Mesendoderm (in vitro differentiated cells): ENCODE results near the gene STAT6.
A peak's percentile ranks its signal among the peaks of the same experiment; 100 is the strongest.
"Not testable (repeated sequence)": the region's sequence is repeated elsewhere in the genome, so short reads cannot be mapped to it uniquely, and the experiment has no call there.

Experiments used
- DNase-seq: peaks from one replicate; pipeline ENCODE4 v3.0.0; 2013
- H2AK5ac ChIP-seq: 2 replicates; pipeline ENCODE4 v1.6.1; 2013; ENCODE audit warnings: low read length, inconsistent platforms
- H2BK120ac ChIP-seq: 2 replicates; pipeline ENCODE4 v1.6.1; 2013; ENCODE audit warnings: low read depth, mild to moderate bottlenecking, low read length, moderate library complexity, mixed read lengths
- H2BK15ac ChIP-seq: replicated peaks from 2 replicates; pipeline ENCODE4 v1.6.1; 2013; ENCODE audit warnings: low read depth, mild to moderate bottlenecking, moderate library complexity
- H2BK5ac ChIP-seq: 2 replicates; pipeline ENCODE4 v1.6.1; 2013; ENCODE audit warnings: low read length, inconsistent platforms
- H3K18ac ChIP-seq: 2 replicates; pipeline ENCODE4 v1.6.1; 2013; ENCODE audit warnings: mild to moderate bottlenecking, low read length, mixed read lengths
- H3K23ac ChIP-seq: one replicate; pipeline ENCODE4 v1.6.1; 2013; ENCODE audit warnings: low read length
- H3K27ac ChIP-seq: 2 replicates; pipeline ENCODE4 v1.5.1; 2013; ENCODE audit warnings: low read depth, mild to moderate bottlenecking, inconsistent platforms, low read length, moderate library complexity
- H3K27me3 ChIP-seq: 2 replicates; pipeline ENCODE4 v1.6.1; 2013; ENCODE audit warnings: low read length, control low read depth, mild to moderate bottlenecking, inconsistent platforms; ENCODE audit not compliant: insufficient read depth, poor library complexity
- H3K36me3 ChIP-seq: 2 replicates; pipeline ENCODE4 v1.6.1; 2013; ENCODE audit warnings: low read length, inconsistent platforms; ENCODE audit not compliant: control insufficient read depth, insufficient read depth
- H3K4ac ChIP-seq: one replicate; pipeline ENCODE4 v1.6.1; 2013; ENCODE audit warnings: low read depth, mild to moderate bottlenecking, low read length, moderate library complexity
- H3K4me1 ChIP-seq: 2 replicates; pipeline ENCODE4 v1.6.1; 2013; ENCODE audit warnings: low read depth, low read length, inconsistent platforms; ENCODE audit not compliant: control insufficient read depth
- H3K4me2 ChIP-seq: 2 replicates; pipeline ENCODE4 v1.6.1; 2013; ENCODE audit warnings: low read length
- H3K4me3 ChIP-seq: 2 replicates; pipeline ENCODE4 v1.5.1; 2013; ENCODE audit warnings: mild to moderate bottlenecking, low read length
- H3K56ac ChIP-seq: one replicate; pipeline ENCODE4 v1.6.1; 2013; ENCODE audit warnings: low read length
- H3K79me1 ChIP-seq: 2 replicates; pipeline ENCODE4 v1.6.1; 2013; ENCODE audit warnings: low read length, inconsistent platforms
- H3K79me2 ChIP-seq: 2 replicates; pipeline ENCODE4 v1.6.1; 2013; ENCODE audit warnings: mild to moderate bottlenecking, low read length; ENCODE audit not compliant: control insufficient read depth, insufficient read depth
- H3K9ac ChIP-seq: 2 replicates; pipeline ENCODE4 v1.6.1; 2013; ENCODE audit warnings: low read length, inconsistent platforms
- H4K5ac ChIP-seq: one replicate; pipeline ENCODE4 v1.6.1; 2013; ENCODE audit warnings: low read length
- H4K8ac ChIP-seq: one replicate; pipeline ENCODE4 v1.6.1; 2013; ENCODE audit warnings: low read depth, mild to moderate bottlenecking, control low read depth, low read length, moderate library complexity
- WGBS: extraction: QIAGEN DNeasy Blood & Tissue Kit; methylation state at CpG from one replicate; pipeline ENCODE4 v1.1.7; 2013; ENCODE audit warnings: low lambda C conversion rate, missing lambda C conversion rate; ENCODE audit not compliant: insufficient coverage; ENCODE audit errors: extremely low coverage; 5-methylcytosine and 5-hydroxymethylcytosine counted together

STAT6 gene

GRCh38 chr12:57126561-57126960 is 15.4 kb upstream of the STAT6 start:
- H2AK5ac ChIP-seq: no peak overlapping the region
- no peak overlapping the region for H3K27ac ChIP-seq
- no peak overlapping the region for H3K23ac ChIP-seq
- H2BK120ac ChIP-seq: no peak overlapping the region
- peaks cover 6% of the 10 kb centered on the region for H3K79me1 ChIP-seq
- no peak overlapping the region for H3K4me3 ChIP-seq
- no peak overlapping the region for H2BK5ac ChIP-seq
- H4K8ac ChIP-seq: no peak overlapping the region
- no peak overlapping the region for H3K18ac ChIP-seq
- H3K79me2 ChIP-seq: peaks cover 24% of the 10 kb centered on the region
- no peak overlapping the region for H2BK15ac ChIP-seq
- no peak overlapping the region for H4K5ac ChIP-seq
- no peak for DNase-seq
- H3K4me1 ChIP-seq: peaks cover 5% of the 10 kb centered on the region
- no peaks in the 10 kb centered on the region for H3K27me3 ChIP-seq
- no peak overlapping the region for H3K4ac ChIP-seq
- H3K56ac ChIP-seq: no peak overlapping the region
- no peaks in the 10 kb centered on the region for H3K36me3 ChIP-seq
- H3K4me2 ChIP-seq: no peak overlapping the region
- WGBS: no CpG with 5 or more reads among the region's 7 CpGs
- no peak overlapping the region for H3K9ac ChIP-seq

- Histone ChIP-seq H3K4ac (no peak overlapping the region), H3K18ac (no peak overlapping the region), H3K4me2 (no peak overlapping the region), H2BK15ac (no peak overlapping the region), H2BK5ac (no peak overlapping the region), H3K27me3 (no peaks in the 10 kb centered on the region), H3K79me2 (peaks cover 19% of the 10 kb centered on the region), H3K36me3 (no peaks in the 10 kb centered on the region), H4K8ac (no peak overlapping the region), H2BK120ac (no peak overlapping the region), H3K23ac (no peak overlapping the region), H3K9ac (no peak overlapping the region), H2AK5ac (no peak overlapping the region), H3K4me3 (no peak overlapping the region), H3K56ac (no peak overlapping the region), H3K4me1 (peaks cover 5% of the 10 kb centered on the region), H3K79me1 (peaks cover 4% of the 10 kb centered on the region), H4K5ac (no peak overlapping the region), H3K27ac (no peak overlapping the region)
- WGBS: no CpG with 5 or more reads among the region's 11 CpGs
- no peak for DNase-seq
Observed at GRCh38 chr12:57126061-57126460, 14.9 kb upstream of the STAT6 start.

GRCh38 chr12:57124261-57124877 is 13.2 kb upstream of the STAT6 start:
- H3K4me2 ChIP-seq: no peak overlapping the region
- H3K9ac ChIP-seq: peak overlapping the region; percentile 5
- no CpG with 5 or more reads among the region's 10 CpGs for WGBS
- H3K27me3 ChIP-seq: no peaks in the 10 kb centered on the region
- peaks cover 3% of the 10 kb centered on the region for H3K79me2 ChIP-seq
- H2BK120ac ChIP-seq: no peak overlapping the region
- no peak overlapping the region for H4K8ac ChIP-seq
- H3K56ac ChIP-seq: no peak overlapping the region
- no peak overlapping the region for H3K4ac ChIP-seq
- H2AK5ac ChIP-seq: no peak overlapping the region
- no peak overlapping the region for H2BK5ac ChIP-seq
- H2BK15ac ChIP-seq: no peak overlapping the region
- no peak overlapping the region for H3K4me3 ChIP-seq
- no peak overlapping the region for H4K5ac ChIP-seq
- DNase-seq: peak; percentile 83
- no peaks in the 10 kb centered on the region for H3K4me1 ChIP-seq
- no peak overlapping the region for H3K18ac ChIP-seq
- no peaks in the 10 kb centered on the region for H3K36me3 ChIP-seq
- H3K27ac ChIP-seq: no peak overlapping the region
- no peak overlapping the region for H3K23ac ChIP-seq
- no peaks in the 10 kb centered on the region for H3K79me1 ChIP-seq

- no peak overlapping the region for H4K5ac ChIP-seq
Observed at GRCh38 chr12:57123813-57124212, 12.7 kb upstream of the STAT6 start.

GRCh38 chr12:57120718-57121117 is 9.6 kb upstream of the STAT6 start:
- H3K27me3 ChIP-seq, H3K18ac ChIP-seq, H3K4me3 ChIP-seq, DNase-seq, H3K9ac ChIP-seq, H3K4me1 ChIP-seq, H4K5ac ChIP-seq, H2BK5ac ChIP-seq, H2AK5ac ChIP-seq, H3K56ac ChIP-seq, H3K79me2 ChIP-seq, H3K23ac ChIP-seq, H3K36me3 ChIP-seq, H4K8ac ChIP-seq, H3K27ac ChIP-seq, H3K4me2 ChIP-seq, H2BK15ac ChIP-seq, H2BK120ac ChIP-seq, H3K79me1 ChIP-seq, H3K4ac ChIP-seq: not testable (repeated sequence)
- no CpG with 5 or more reads among the region's 11 CpGs for WGBS

More at GRCh38 chr12:57123813-57124212, 12.7 kb upstream of the STAT6 start:
- Histone ChIP-seq H3K4me3 (no peak overlapping the region), H3K4me2 (no peak overlapping the region), H3K79me2 (peaks cover 2% of the 10 kb centered on the region), H2BK15ac (no peak overlapping the region), H3K36me3 (no peaks in the 10 kb centered on the region), H3K79me1 (no peaks in the 10 kb centered on the region), H3K4me1 (no peaks in the 10 kb centered on the region), H2AK5ac (no peak overlapping the region), H3K27ac (no peak overlapping the region), H2BK120ac (no peak overlapping the region), H3K23ac (no peak overlapping the region), H3K56ac (no peak overlapping the region), H3K9ac (no peak overlapping the region), H3K27me3 (no peaks in the 10 kb centered on the region), H3K18ac (no peak overlapping the region), H3K4ac (no peak overlapping the region), H2BK5ac (no peak overlapping the region), H4K8ac (no peak overlapping the region)
- no CpG with 5 or more reads among the region's 2 CpGs for WGBS
- DNase-seq: no peak
